RWPE2 (cell line): Measurements from ENCODE around the gene MPIG6B.

Source experiments
- ATAC-seq: fragments of 200-7000 bp; cut with Tn5 transposase; 3 replicates; pipeline ENCODE4 v1.9.1; 2021; ENCODE audit warnings: low read depth
- DNase-seq: peaks from one replicate; pipeline ENCODE4 v3.0.0-alpha.2; 2020; ENCODE audit warnings: low spot score
- H3K27ac ChIP-seq: fragments of 450-650 bp; 2 replicates; pipeline ENCODE4 v1.5.1; 2017; ENCODE audit warnings: mild to moderate bottlenecking; ENCODE audit not compliant: poor library complexity, severe bottlenecking
- H3K27me3 ChIP-seq: fragments of 250-450 bp; sonication (Bioruptor Pico); 2 replicates; pipeline ENCODE4 v1.5.1; 2021; ENCODE audit warnings: mild to moderate bottlenecking, moderate library complexity; ENCODE audit not compliant: insufficient read depth, poor library complexity, severe bottlenecking
- H3K36me3 ChIP-seq: fragments of 250-450 bp; sonication (Bioruptor Pico); 2 replicates; pipeline ENCODE4 v1.5.1; 2020; ENCODE audit warnings: low read depth, mild to moderate bottlenecking, moderate library complexity
- H3K4me1 ChIP-seq: fragments of 250-450 bp; sonication (Bioruptor Pico); 2 replicates; pipeline ENCODE4 v1.5.1; 2021; ENCODE audit warnings: mild to moderate bottlenecking, moderate library complexity; ENCODE audit not compliant: insufficient read depth, poor library complexity, severe bottlenecking
- H3K4me3 ChIP-seq: fragments of 250-450 bp; sonication (Bioruptor Pico); 2 replicates; pipeline ENCODE4 v1.5.1; 2021; ENCODE audit warnings: mild to moderate bottlenecking, moderate library complexity; ENCODE audit not compliant: severe bottlenecking
- H3K9me3 ChIP-seq: fragments of 250-450 bp; sonication (Bioruptor Pico); 2 replicates; pipeline ENCODE4 v1.5.1; 2021; ENCODE audit warnings: mild to moderate bottlenecking, moderate library complexity; ENCODE audit not compliant: severe bottlenecking
- CTCF ChIP-seq: fragments of 450-650 bp; IDR thresholded peaks from one replicate; pipeline ENCODE4 v1.5.1; 2017; ENCODE audit warnings: mild to moderate bottlenecking, moderate library complexity; ENCODE audit not compliant: poor library complexity, severe bottlenecking

Gene MPIG6B

GRCh38 chr6:31691564-31692108 is 31.5 kb upstream of the MPIG6B start:
- H3K36me3 ChIP-seq = peaks cover 42% of the 10 kb centered on the region
- no peak for ATAC-seq

GRCh38 chr6:31692353-31692752 is 30.8 kb upstream of the MPIG6B start:
- TF ChIP-seq CTCF = no peak
- no peak for ATAC-seq
- H3K27ac ChIP-seq = no peak overlapping the region

More at GRCh38 chr6:31691564-31692108, 31.5 kb upstream of the MPIG6B start:
- H3K4me1 ChIP-seq = no peaks in the 10 kb centered on the region
- H3K9me3 ChIP-seq = no peaks in the 10 kb centered on the region
- no peak for DNase-seq
- H3K27me3 ChIP-seq = no peaks in the 10 kb centered on the region
- no peak overlapping the region for H3K4me3 ChIP-seq
- no peak overlapping the region for H3K27ac ChIP-seq
- no peak for TF ChIP-seq CTCF

GRCh38 chr6:31692886-31693285 is 30.3 kb upstream of the MPIG6B start:
- ATAC-seq (no peak), DNase-seq (no peak)
- H3K27me3 ChIP-seq = no peaks in the 10 kb centered on the region
- no peak overlapping the region for H3K27ac ChIP-seq
- TF ChIP-seq CTCF = no peak
- H3K4me3 ChIP-seq = no peak overlapping the region
- H3K36me3 ChIP-seq = peaks cover 45% of the 10 kb centered on the region
- no peaks in the 10 kb centered on the region for H3K4me1 ChIP-seq
- H3K9me3 ChIP-seq = no peaks in the 10 kb centered on the region

More at GRCh38 chr6:31692353-31692752, 30.8 kb upstream of the MPIG6B start:
- no peak for DNase-seq
- Histone ChIP-seq H3K9me3 (no peaks in the 10 kb centered on the region), H3K36me3 (peaks cover 45% of the 10 kb centered on the region), H3K4me1 (no peaks in the 10 kb centered on the region), H3K4me3 (no peak overlapping the region), H3K27me3 (no peaks in the 10 kb centered on the region)

- TF ChIP-seq CTCF = no peak
- no peak overlapping the region for H3K4me3 ChIP-seq
- H3K27ac ChIP-seq = no peak overlapping the region
- no peak for ATAC-seq
- no peaks in the 10 kb centered on the region for H3K9me3 ChIP-seq
- no peak for DNase-seq
- H3K4me1 ChIP-seq = no peaks in the 10 kb centered on the region
- H3K36me3 ChIP-seq = peaks cover 42% of the 10 kb centered on the region
- H3K27me3 ChIP-seq = no peaks in the 10 kb centered on the region
Measured at GRCh38 chr6:31693535-31693934, 29.6 kb upstream of the MPIG6B start.

GRCh38 chr6:31697555-31697954 is 25.6 kb upstream of the MPIG6B start:
- ATAC-seq = no peak
- no peak for TF ChIP-seq CTCF

More at GRCh38 chr6:31697555-31697954, 25.6 kb upstream of the MPIG6B start:
- Histone ChIP-seq H3K4me3 (no peak overlapping the region), H3K27me3 (no peaks in the 10 kb centered on the region), H3K4me1 (no peaks in the 10 kb centered on the region), H3K36me3 (peaks cover 34% of the 10 kb centered on the region), H3K9me3 (no peaks in the 10 kb centered on the region), H3K27ac (no peak overlapping the region)
- no peak for DNase-seq
